GM21723 (cell line): Measurements from ENCODE around the gene HTRA3.

Source experiments
- ATAC-seq: cut with Tn5 transposase; IDR thresholded peaks from one replicate; pipeline ENCODE4 v1.9.1; 2021; ENCODE audit warnings: mild to moderate bottlenecking, moderate library complexity; ENCODE audit not compliant: unreplicated experiment

The HTRA3 gene

GRCh38 chr4:8278421-8279287 lies 9.1 kb downstream of the HTRA3 start:
- no peak for ATAC-seq

GRCh38 chr4:8279321-8280157 lies 10.0 kb downstream of the HTRA3 start:
- no peak for ATAC-seq

GRCh38 chr4:8280158-8280875 lies 10.8 kb downstream of the HTRA3 start:
- no peak for ATAC-seq

GRCh38 chr4:8280876-8281440 lies 11.4 kb downstream of the HTRA3 start:
- no peak for ATAC-seq

- no peak for ATAC-seq
These were observed 12.1 kb downstream of the HTRA3 start for GRCh38 chr4:8281519-8282133.

GRCh38 chr4:8282134-8282641 lies 12.6 kb downstream of the HTRA3 start:
- no peak for ATAC-seq

- no peak for ATAC-seq
These were observed 13.2 kb downstream of the HTRA3 start for GRCh38 chr4:8282742-8283141.

- no peak for ATAC-seq
These were observed 13.6 kb downstream of the HTRA3 start for GRCh38 chr4:8283161-8283560.

GRCh38 chr4:8283631-8284121 lies 14.1 kb downstream of the HTRA3 start:
- no peak for ATAC-seq

- ATAC-seq: no peak
These were observed 14.8 kb downstream of the HTRA3 start for GRCh38 chr4:8284391-8284790.

- no peak for ATAC-seq
These were observed 15.8 kb downstream of the HTRA3 start for GRCh38 chr4:8285143-8285975.

- ATAC-seq: no peak
These were observed 16.6 kb downstream of the HTRA3 start for GRCh38 chr4:8285976-8286718.

GRCh38 chr4:8286719-8287342 lies 17.3 kb downstream of the HTRA3 start:
- ATAC-seq: no peak

GRCh38 chr4:8287343-8288280 lies 18.1 kb downstream of the HTRA3 start:
- ATAC-seq: no peak

- no peak for ATAC-seq
These were observed 19.7 kb downstream of the HTRA3 start for GRCh38 chr4:8289151-8289750.

GRCh38 chr4:8289956-8290700 lies 20.6 kb downstream of the HTRA3 start:
- ATAC-seq: no peak
